Calu3 (cell line): ENCODE results near the gene ECM1. TPM values are rescaled to one million over a fixed set of nuclear protein-coding genes. Genes with fewer than 3 reads are reported as not detected.
A peak's percentile ranks its signal among the peaks of the same experiment; 100 is the strongest.

Experiments used
- BruUV-seq: library from RNA; stranded (reverse); fragments of 400-500 nt; replicated peaks from 2 replicates; lab custom pipeline; 2021; lab: Mats Ljungman, UMichigan
- CTCF ChIA-PET: fragments of 300-600 bp; sonication (Branson Sonifier 250); formaldehyde crosslinking; loops from one replicate; lab custom pipeline; 2022; ENCODE audit warnings: antibody characterized with exemption; lab: Charles Lee
- DNase-seq: peaks from one replicate; pipeline ENCODE4 v3.0.0; 2022
- H3K27ac Mint-ChIP-seq: one replicate; pipeline ENCODE4 v1.8.0; 2022; ENCODE audit warnings: mixed read lengths; ENCODE audit not compliant: unreplicated experiment
- H3K27me3 Mint-ChIP-seq: one replicate; pipeline ENCODE4 v1.8.0; 2022; ENCODE audit warnings: mixed read lengths; ENCODE audit not compliant: unreplicated experiment
- H3K36me3 Mint-ChIP-seq: one replicate; pipeline ENCODE4 v1.8.0; 2022; ENCODE audit warnings: mild to moderate bottlenecking, moderate library complexity, mixed read lengths; ENCODE audit not compliant: insufficient read depth, unreplicated experiment
- H3K4me1 Mint-ChIP-seq: one replicate; pipeline ENCODE4 v1.8.0; 2022; ENCODE audit warnings: mild to moderate bottlenecking, low read depth, mixed read lengths; ENCODE audit not compliant: unreplicated experiment
- H3K4me3 Mint-ChIP-seq: one replicate; pipeline ENCODE4 v1.8.0; 2022; ENCODE audit warnings: mild to moderate bottlenecking, low read depth, moderate library complexity, mixed read lengths; ENCODE audit not compliant: unreplicated experiment
- H3K9me3 Mint-ChIP-seq: one replicate; pipeline ENCODE4 v1.8.0; 2022; ENCODE audit warnings: low read depth, mixed read lengths; ENCODE audit not compliant: unreplicated experiment
- CTCF ChIP-seq: fragments of 200-600 bp; IDR thresholded peaks from one replicate; pipeline ENCODE4 v1.8.0; 2022; ENCODE audit warnings: antibody characterized with exemption; ENCODE audit not compliant: unreplicated experiment
- intact Hi-C: fragments of 100-400 bp; cut with micrococcal nuclease; formaldehyde crosslinking; loops from one replicate; pipeline ENCODE4 v1.10.0; 2022; ENCODE audit not compliant: unreplicated experiment
- total RNA-seq: library from RNA; stranded (reverse); gene quantifications from 2 replicates; pipeline ENCODE4 v1.2.3, GENCODE V29; 2022

ECM1 gene
- total RNA-seq, 1 experiment from 2014 or later = 1.6 TPM

- Mint-ChIP-seq H3K4me3 (peak overlapping the region; percentile 30), H3K9me3 (no peaks in the 10 kb centered on the region), H3K4me1 (peaks cover 22% of the 10 kb centered on the region), H3K27me3 (peaks cover 14% of the 10 kb centered on the region), H3K36me3 (peaks cover 65% of the 10 kb centered on the region), H3K27ac (peak overlapping the region; percentile 33)
- CTCF ChIA-PET = interaction anchor here (1.3 to 2.0 kb wide), 2 partner anchors 8 to 16 kb away, joined by 4 to 9 read pairs; no protein-coding TSS in a partner anchor
- peak; percentile 59 for DNase-seq
- no peak for TF ChIP-seq CTCF
- no TSS peak for BruUV-seq
- intact Hi-C loops = no loop called here
Measured at GRCh38 chr1:150552128-150552910, 44.4 kb downstream of the ECM1 start.

- Mint-ChIP-seq H3K9me3 (no peaks in the 10 kb centered on the region), H3K27ac (peak overlapping the region; percentile 33), H3K27me3 (peaks cover 14% of the 10 kb centered on the region), H3K36me3 (peaks cover 68% of the 10 kb centered on the region), H3K4me1 (peaks cover 22% of the 10 kb centered on the region), H3K4me3 (peak overlapping the region; percentile 30)
- DNase-seq = no peak
- no peak for TF ChIP-seq CTCF
- CTCF ChIA-PET = no interaction called here
- intact Hi-C loops = no loop called here
- BruUV-seq = no TSS peak
Measured at GRCh38 chr1:150552911-150553289, 45.0 kb downstream of the ECM1 start.

- BruUV-seq = no TSS peak
- no peaks in the 10 kb centered on the region for H3K9me3 Mint-ChIP-seq
- intact Hi-C loops = no loop called here
- H3K27me3 Mint-ChIP-seq = peaks cover 14% of the 10 kb centered on the region
- H3K4me1 Mint-ChIP-seq = peaks cover 22% of the 10 kb centered on the region
- no peak for TF ChIP-seq CTCF
- CTCF ChIA-PET = no interaction called here
- peaks cover 62% of the 10 kb centered on the region for H3K36me3 Mint-ChIP-seq
- peak overlapping the region; percentile 33 for H3K27ac Mint-ChIP-seq
- no peak for DNase-seq
- no peak overlapping the region for H3K4me3 Mint-ChIP-seq
Measured at GRCh38 chr1:150553392-150554085, 45.6 kb downstream of the ECM1 start.

- no peak for TF ChIP-seq CTCF
- no peak overlapping the region for H3K27ac Mint-ChIP-seq
- CTCF ChIA-PET = interaction anchor here (0.5 kb wide), 1 partner anchor 306 kb away, joined by 8 read pairs; no protein-coding TSS in a partner anchor
- H3K9me3 Mint-ChIP-seq = no peaks in the 10 kb centered on the region
- H3K4me3 Mint-ChIP-seq = no peak overlapping the region
- no peak for DNase-seq
- H3K4me1 Mint-ChIP-seq = peaks cover 22% of the 10 kb centered on the region
- no TSS peak for BruUV-seq
- H3K36me3 Mint-ChIP-seq = peaks cover 57% of the 10 kb centered on the region
- peaks cover 14% of the 10 kb centered on the region for H3K27me3 Mint-ChIP-seq
- intact Hi-C loops = no loop called here
Measured at GRCh38 chr1:150554086-150554452, 46.2 kb downstream of the ECM1 start.
